A673 (cell line): Measurements from ENCODE around the gene FAM184B. TPM values are rescaled to one million over a fixed set of nuclear protein-coding genes. Genes with fewer than 3 reads are reported as not detected.

Experiments used
- BruUV-seq: library from RNA; stranded (reverse); fragments of 400-500 nt; replicated peaks from 2 replicates; lab custom pipeline; 2021; lab: Mats Ljungman, UMichigan
- CTCF ChIA-PET: fragments of 300-600 bp; sonication (Branson Sonifier 250); formaldehyde crosslinking; loops from one replicate; lab custom pipeline; 2022; ENCODE audit warnings: antibody characterized with exemption; lab: Charles Lee
- POLR2A ChIA-PET: fragments of 300-600 bp; sonication (Branson Sonifier 250); formaldehyde crosslinking; loops from one replicate; lab custom pipeline; 2022; ENCODE audit warnings: antibody characterized with exemption; ENCODE audit not compliant: low non-redundant PET; lab: Charles Lee
- DNase-seq: peaks from one replicate; pipeline ENCODE4 v3.0.0-alpha.2; 2015; ENCODE audit warnings: low spot score
- H3K27ac ChIP-seq: fragments of 200-600 bp; sonication (generic); 2 replicates; pipeline ENCODE4 v1.5.1; 2016; ENCODE audit warnings: mixed run types, low read depth, mild to moderate bottlenecking, mixed read lengths, antibody characterized with exemption, low read length; ENCODE audit not compliant: poor library complexity, severe bottlenecking
- H3K27me3 ChIP-seq: fragments of 200-600 bp; sonication (generic); replicated peaks from 2 replicates; pipeline ENCODE4 v1.6.1; 2017; ENCODE audit warnings: mixed run types, low read depth, mild to moderate bottlenecking, mixed read lengths, antibody characterized with exemption, low read length; ENCODE audit not compliant: insufficient read depth, poor library complexity
- H3K36me3 ChIP-seq: fragments of 200-600 bp; sonication (generic); 2 replicates; pipeline ENCODE4 v1.6.1; 2016; ENCODE audit warnings: mixed run types, mild to moderate bottlenecking, mixed read lengths, antibody characterized with exemption, low read length; ENCODE audit not compliant: insufficient read depth, poor library complexity, severe bottlenecking
- H3K4me1 ChIP-seq: fragments of 200-600 bp; sonication (generic); 2 replicates; pipeline ENCODE4 v1.6.1; 2017; ENCODE audit warnings: mixed run types, mild to moderate bottlenecking, mixed read lengths, antibody characterized with exemption, low read length; ENCODE audit not compliant: insufficient read depth, poor library complexity, severe bottlenecking
- H3K4me3 ChIP-seq: fragments of 200-600 bp; sonication (generic); 2 replicates; pipeline ENCODE4 v1.5.1; 2016; ENCODE audit warnings: low read depth, mixed run types, mild to moderate bottlenecking, mixed read lengths, low read length; ENCODE audit not compliant: poor library complexity, severe bottlenecking
- H3K9me3 ChIP-seq: fragments of 200-600 bp; sonication (generic); 2 replicates; pipeline ENCODE4 v1.6.1; 2016; ENCODE audit warnings: mixed run types, low read depth, mild to moderate bottlenecking, mixed read lengths, antibody characterized with exemption, low read length; ENCODE audit not compliant: poor library complexity, severe bottlenecking
- CTCF ChIP-seq: fragments of 300-800, 200-600 bp; sonication (generic); conservative IDR thresholded peaks from 2 replicates; pipeline ENCODE4 v1.5.1; 2017; ENCODE audit warnings: low read depth, mild to moderate bottlenecking, antibody characterized with exemption, low read length, moderate library complexity, mixed read lengths
- EZH2 ChIP-seq: fragments of 200-600 bp; sonication (generic); IDR thresholded peaks from 2 replicates; pipeline ENCODE4 v1.6.1; 2017; ENCODE audit warnings: borderline replicate concordance, low read depth, mild to moderate bottlenecking, mixed read lengths, antibody characterized with exemption, low read length; ENCODE audit not compliant: poor library complexity, severe bottlenecking
- intact Hi-C: fragments of 100-400 bp; cut with micrococcal nuclease; formaldehyde crosslinking; loops from one replicate; pipeline ENCODE4 v1.10.0; 2022; ENCODE audit not compliant: unreplicated experiment
- total RNA-seq: library from RNA; stranded (reverse); gene quantifications from 2 replicates; pipeline ENCODE4 v1.2.3, GENCODE V29; 2021

The FAM184B gene
- total RNA-seq, 1 experiment from 2014 or later: 0.26 TPM

GRCh38 chr4:17654701-17655100, 126.7 kb downstream of the FAM184B start:
- no peak for TF ChIP-seq EZH2
- no peak for TF ChIP-seq CTCF
- no peaks in the 10 kb centered on the region for H3K4me1 ChIP-seq
- no peak overlapping the region for H3K4me3 ChIP-seq
- intact Hi-C loops: no loop called here
- no TSS peak for BruUV-seq
- H3K9me3 ChIP-seq: no peaks in the 10 kb centered on the region
- no peak overlapping the region for H3K27ac ChIP-seq
- H3K36me3 ChIP-seq: no peaks in the 10 kb centered on the region
- ChIA-PET POLR2A (no interaction called here), CTCF (no interaction called here)
- no peak for DNase-seq
- no peaks in the 10 kb centered on the region for H3K27me3 ChIP-seq

GRCh38 chr4:17650406-17650805, 131.0 kb downstream of the FAM184B start:
- ChIA-PET POLR2A (no interaction called here), CTCF (no interaction called here)
- H3K27me3 ChIP-seq: no peaks in the 10 kb centered on the region
- H3K36me3 ChIP-seq: no peaks in the 10 kb centered on the region
- intact Hi-C loops: no loop called here
- no peak overlapping the region for H3K27ac ChIP-seq
- no peak for TF ChIP-seq CTCF
- TF ChIP-seq EZH2: no peak
- no peak overlapping the region for H3K4me3 ChIP-seq
- H3K4me1 ChIP-seq: no peaks in the 10 kb centered on the region
- no TSS peak for BruUV-seq
- H3K9me3 ChIP-seq: no peaks in the 10 kb centered on the region
- DNase-seq: no peak

GRCh38 chr4:17647927-17648326, 133.5 kb downstream of the FAM184B start:
- H3K36me3 ChIP-seq: no peaks in the 10 kb centered on the region
- no peak overlapping the region for H3K27ac ChIP-seq
- H3K4me1 ChIP-seq: no peaks in the 10 kb centered on the region
- no peaks in the 10 kb centered on the region for H3K9me3 ChIP-seq
- intact Hi-C loops: no loop called here
- H3K4me3 ChIP-seq: no peak overlapping the region
- no peak for DNase-seq
- CTCF ChIA-PET: no interaction called here
- no TSS peak for BruUV-seq
- H3K27me3 ChIP-seq: no peaks in the 10 kb centered on the region
- POLR2A ChIA-PET: no interaction called here
- TF ChIP-seq CTCF (no peak), EZH2 (no peak)
